ENCODE measurements around the gene CACNA1D.

- TF ChIP-seq MAX (IDR thresholded peaks at IDR 0.05) (no peak), POLR2AphosphoS5 (IDR thresholded peaks at IDR 0.05; ENCODE audit: low read depth, low read length) (no peak), YY1 (IDR thresholded peaks at IDR 0.05; ENCODE audit: extremely low read depth, insufficient replicate concordance, low read depth, low read length) (no peak), ELF1 (IDR thresholded peaks at IDR 0.05; ENCODE audit: borderline replicate concordance, low read depth) (no peak), CEBPB (IDR thresholded peaks at IDR 0.05; ENCODE audit: low read depth) (no peak)
- TF ChIP-seq, protein P1, sequence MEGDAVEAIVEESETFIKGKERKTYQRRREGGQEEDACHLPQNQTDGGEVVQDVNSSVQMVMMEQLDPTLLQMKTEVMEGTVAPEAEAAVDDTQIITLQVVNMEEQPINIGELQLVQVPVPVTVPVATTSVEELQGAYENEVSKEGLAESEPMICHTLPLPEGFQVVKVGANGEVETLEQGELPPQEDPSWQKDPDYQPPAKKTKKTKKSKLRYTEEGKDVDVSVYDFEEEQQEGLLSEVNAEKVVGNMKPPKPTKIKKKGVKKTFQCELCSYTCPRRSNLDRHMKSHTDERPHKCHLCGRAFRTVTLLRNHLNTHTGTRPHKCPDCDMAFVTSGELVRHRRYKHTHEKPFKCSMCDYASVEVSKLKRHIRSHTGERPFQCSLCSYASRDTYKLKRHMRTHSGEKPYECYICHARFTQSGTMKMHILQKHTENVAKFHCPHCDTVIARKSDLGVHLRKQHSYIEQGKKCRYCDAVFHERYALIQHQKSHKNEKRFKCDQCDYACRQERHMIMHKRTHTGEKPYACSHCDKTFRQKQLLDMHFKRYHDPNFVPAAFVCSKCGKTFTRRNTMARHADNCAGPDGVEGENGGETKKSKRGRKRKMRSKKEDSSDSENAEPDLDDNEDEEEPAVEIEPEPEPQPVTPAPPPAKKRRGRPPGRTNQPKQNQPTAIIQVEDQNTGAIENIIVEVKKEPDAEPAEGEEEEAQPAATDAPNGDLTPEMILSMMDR (IDR thresholded peaks at IDR 0.05 in 2 of 3, conservative IDR thresholded peaks at IDR 0.05 in 1 of 3; ENCODE audit: borderline replicate concordance in 1 of 3, insufficient read depth in 1 of 3, low read depth in 2 of 3, low read length in 2 of 3) = no peak
Observed at GRCh38 chr3:53547327-53547726, 52.9 kb downstream of the CACNA1D start.

Measured in HCT116 (cell line).